ENCODE results near the gene ARHGEF26. TPM values are rescaled to one million over a fixed set of nuclear protein-coding genes. Genes with fewer than 3 reads are reported as not detected.

Gene ARHGEF26
- polyA plus RNA-seq, 3 donors, result 0.05 TPM; not detected in 2

DNA sequence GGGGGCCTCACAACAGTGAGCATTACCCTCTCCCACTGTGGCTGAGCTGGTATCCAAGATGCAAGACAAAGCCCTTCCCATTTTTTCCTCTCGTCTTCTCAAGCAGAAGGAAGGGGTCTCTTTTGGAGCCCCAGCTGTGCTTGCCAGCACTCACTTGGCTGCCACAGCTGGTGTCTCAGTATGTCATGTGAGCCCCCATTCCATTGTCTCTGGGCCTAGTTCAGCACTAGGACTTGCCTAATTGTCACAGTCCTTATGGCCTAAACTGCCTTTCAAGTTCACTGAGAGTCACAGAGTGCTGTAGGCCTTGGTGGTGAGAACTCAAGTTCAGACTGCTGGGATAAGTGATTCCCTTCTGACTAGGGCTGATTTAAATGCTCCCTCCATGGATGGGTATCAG is 89.8 kb downstream of the ARHGEF26 start:
- no peak overlapping the region for H3K27ac ChIP-seq (ENCODE audit: low read depth in 1 of 2, low read length in 2 of 2)
- TF ChIP-seq, protein P1, sequence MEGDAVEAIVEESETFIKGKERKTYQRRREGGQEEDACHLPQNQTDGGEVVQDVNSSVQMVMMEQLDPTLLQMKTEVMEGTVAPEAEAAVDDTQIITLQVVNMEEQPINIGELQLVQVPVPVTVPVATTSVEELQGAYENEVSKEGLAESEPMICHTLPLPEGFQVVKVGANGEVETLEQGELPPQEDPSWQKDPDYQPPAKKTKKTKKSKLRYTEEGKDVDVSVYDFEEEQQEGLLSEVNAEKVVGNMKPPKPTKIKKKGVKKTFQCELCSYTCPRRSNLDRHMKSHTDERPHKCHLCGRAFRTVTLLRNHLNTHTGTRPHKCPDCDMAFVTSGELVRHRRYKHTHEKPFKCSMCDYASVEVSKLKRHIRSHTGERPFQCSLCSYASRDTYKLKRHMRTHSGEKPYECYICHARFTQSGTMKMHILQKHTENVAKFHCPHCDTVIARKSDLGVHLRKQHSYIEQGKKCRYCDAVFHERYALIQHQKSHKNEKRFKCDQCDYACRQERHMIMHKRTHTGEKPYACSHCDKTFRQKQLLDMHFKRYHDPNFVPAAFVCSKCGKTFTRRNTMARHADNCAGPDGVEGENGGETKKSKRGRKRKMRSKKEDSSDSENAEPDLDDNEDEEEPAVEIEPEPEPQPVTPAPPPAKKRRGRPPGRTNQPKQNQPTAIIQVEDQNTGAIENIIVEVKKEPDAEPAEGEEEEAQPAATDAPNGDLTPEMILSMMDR (IDR thresholded peaks at IDR 0.05), result no peak
- no peak overlapping the region for H3K9ac ChIP-seq (ENCODE audit: insufficient read depth, low read length, poor library complexity, severe bottlenecking)
- no peaks in the 10 kb centered on the region for H3K36me3 Mint-ChIP-seq
- peaks cover 3 to 7% of the 10 kb centered on the region in 2 donors for H3K9me3 ChIP-seq (replicated peaks in 1 of 2; ENCODE audit: control insufficient read depth in 1 of 2, insufficient read depth in 1 of 2, low read length in 2 of 2)
- H3K9me3 Mint-ChIP-seq, result peaks cover 7 to 21% (median 16%) of the 10 kb centered on the region in 7 donors
- no peak for DNase-seq
- no CpG with 5 or more reads among the region's 1 CpG for WGBS (ENCODE audit: insufficient coverage)
- H3K4me1 Mint-ChIP-seq, result no peaks in the 10 kb centered on the region
- H3K4me3 ChIP-seq (replicated peaks in 1 of 3; ENCODE audit: low read depth in 2 of 3, low read length in 3 of 3), result no peak overlapping the region
- H2AFZ ChIP-seq (ENCODE audit: insufficient read depth, low read depth, low read length, poor library complexity, severe bottlenecking), result no peak overlapping the region
- H3K4me3 Mint-ChIP-seq, result no peak overlapping the region
- H3K4me2 ChIP-seq (replicated peaks; ENCODE audit: extremely low read depth, low read length, poor library complexity, severe bottlenecking), result no peak overlapping the region
- no peaks in the 10 kb centered on the region for H3K36me3 ChIP-seq (replicated peaks in 1 of 2; ENCODE audit: control insufficient read depth in 1 of 2, insufficient read depth in 2 of 2, low read length in 2 of 2)
- intact Hi-C loops (cut with micrococcal nuclease), result no loop called here
- no peaks in the 10 kb centered on the region for H4K20me1 ChIP-seq (ENCODE audit: insufficient read depth, low read length)
- H3K4me1 ChIP-seq (ENCODE audit: control insufficient read depth in 1 of 2, insufficient read depth in 2 of 2, low read length in 2 of 2), result no peaks in the 10 kb centered on the region
- no peaks in the 10 kb centered on the region for H3K27me3 ChIP-seq (ENCODE audit: control insufficient read depth in 2 of 2, insufficient read depth in 2 of 2, low read length in 2 of 2)
- H3K27ac Mint-ChIP-seq, result no peak overlapping the region
- no peaks in the 10 kb centered on the region for H3K79me2 ChIP-seq (ENCODE audit: insufficient read depth, low read length)
- no peaks in the 10 kb centered on the region for H3K27me3 Mint-ChIP-seq (ENCODE audit: low read depth in 3 of 3)

DNA sequence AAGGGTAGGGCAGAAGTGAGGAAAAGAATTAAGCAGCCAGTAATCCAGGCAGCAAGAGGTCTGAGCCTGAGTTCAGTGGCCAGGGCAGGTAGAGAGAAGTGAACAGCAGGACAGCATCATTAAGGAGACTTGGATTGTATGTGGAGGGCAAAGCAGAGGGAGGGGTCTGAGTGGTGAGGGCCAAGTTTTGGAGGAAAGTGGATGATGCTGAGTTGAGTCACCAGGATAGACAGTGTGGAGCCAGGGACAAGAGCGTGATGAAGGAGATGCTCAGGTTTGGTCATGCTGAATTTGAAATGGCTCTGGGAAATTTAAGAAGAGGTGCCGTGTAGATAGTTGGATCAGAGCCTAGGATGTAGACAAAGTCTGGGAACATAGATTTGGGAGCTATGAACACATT is 93.1 kb downstream of the ARHGEF26 start:
- no peaks in the 10 kb centered on the region for H3K27me3 ChIP-seq (ENCODE audit: control insufficient read depth in 2 of 2, insufficient read depth in 2 of 2, low read length in 2 of 2)
- H3K4me2 ChIP-seq (replicated peaks; ENCODE audit: extremely low read depth, low read length, poor library complexity, severe bottlenecking), result no peak overlapping the region
- H3K4me1 ChIP-seq (ENCODE audit: control insufficient read depth in 1 of 2, insufficient read depth in 2 of 2, low read length in 2 of 2), result no peaks in the 10 kb centered on the region
- no peak overlapping the region for H3K27ac Mint-ChIP-seq
- H3K36me3 ChIP-seq (replicated peaks in 1 of 2; ENCODE audit: control insufficient read depth in 1 of 2, insufficient read depth in 2 of 2, low read length in 2 of 2), result no peaks in the 10 kb centered on the region
- no peak overlapping the region for H3K4me3 ChIP-seq (replicated peaks in 1 of 3; ENCODE audit: low read depth in 2 of 3, low read length in 3 of 3)
- no peaks in the 10 kb centered on the region for H4K20me1 ChIP-seq (ENCODE audit: insufficient read depth, low read length)
- no peaks in the 10 kb centered on the region for H3K79me2 ChIP-seq (ENCODE audit: insufficient read depth, low read length)
- TF ChIP-seq, protein P1 (IDR thresholded peaks at IDR 0.05), result no peak
- no peak for DNase-seq
- no peak overlapping the region for H3K9ac ChIP-seq (ENCODE audit: insufficient read depth, low read length, poor library complexity, severe bottlenecking)
- no peaks in the 10 kb centered on the region for H3K36me3 Mint-ChIP-seq
- no peak overlapping the region for H3K4me3 Mint-ChIP-seq
- H3K4me1 Mint-ChIP-seq, result peaks cover 4% of the 10 kb centered on the region
- no peak overlapping the region for H3K27ac ChIP-seq (ENCODE audit: low read depth in 1 of 2, low read length in 2 of 2)
- intact Hi-C loops (cut with micrococcal nuclease), result no loop called here
- no peak overlapping the region for H2AFZ ChIP-seq (ENCODE audit: insufficient read depth, low read depth, low read length, poor library complexity, severe bottlenecking)
- peaks cover 1 to 18% (median 6%) of the 10 kb centered on the region in 7 donors for H3K9me3 Mint-ChIP-seq
- H3K9me3 ChIP-seq (replicated peaks in 1 of 2; ENCODE audit: control insufficient read depth in 1 of 2, insufficient read depth in 1 of 2, low read length in 2 of 2), result peaks cover 3 to 7% of the 10 kb centered on the region in 2 donors
- H3K27me3 Mint-ChIP-seq (ENCODE audit: low read depth in 3 of 3), result no peaks in the 10 kb centered on the region
- WGBS (ENCODE audit: insufficient coverage), result 95% methylated on average over 2 of the region's 2 CpGs
